WTC11 (cell line): ENCODE data around the gene UBAC2.

Experiments used
- MAX ChIP-seq: sonication (generic); formaldehyde crosslinking; IDR thresholded peaks from 2 replicates; pipeline ENCODE4 v1.8.0; 2022; ENCODE audit warnings: mild to moderate bottlenecking, missing genetic modification reagents
- TF ChIP-seq, protein P1 (sequence below): fragments of 250-450 bp; sonication (Bioruptor Pico); IDR thresholded peaks from 2 replicates; pipeline ENCODE4 v1.8.0; 2021; ENCODE audit warnings: mild to moderate bottlenecking
- TF ChIP-seq, protein P2 (sequence below): sonication (generic); formaldehyde crosslinking; IDR thresholded peaks from 2 replicates; pipeline ENCODE4 v1.8.0; 2022; ENCODE audit warnings: missing genetic modification reagents

DNA sequence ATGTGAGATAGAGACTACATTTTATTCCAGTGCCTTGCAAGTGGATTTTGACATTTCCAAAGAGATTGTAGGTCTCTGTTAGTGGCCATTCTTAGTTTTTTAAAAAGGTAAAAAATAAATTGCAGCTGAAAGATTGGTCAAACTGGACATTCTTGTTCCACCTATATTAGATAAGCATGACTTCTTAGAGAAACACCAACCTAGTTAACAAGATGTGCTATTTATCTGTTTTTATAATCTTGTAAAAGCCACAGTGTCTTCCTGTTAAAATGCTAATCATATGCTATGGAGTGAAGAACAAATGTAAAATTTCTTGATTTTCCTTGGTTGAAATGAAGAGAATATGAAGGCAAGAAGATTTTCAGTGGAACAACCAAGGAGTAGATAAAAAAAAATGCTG is 140.0 kb downstream of the UBAC2 start:
- no peak for TF ChIP-seq MAX (CRISPR knock-in tag)
- TF ChIP-seq, protein P1, sequence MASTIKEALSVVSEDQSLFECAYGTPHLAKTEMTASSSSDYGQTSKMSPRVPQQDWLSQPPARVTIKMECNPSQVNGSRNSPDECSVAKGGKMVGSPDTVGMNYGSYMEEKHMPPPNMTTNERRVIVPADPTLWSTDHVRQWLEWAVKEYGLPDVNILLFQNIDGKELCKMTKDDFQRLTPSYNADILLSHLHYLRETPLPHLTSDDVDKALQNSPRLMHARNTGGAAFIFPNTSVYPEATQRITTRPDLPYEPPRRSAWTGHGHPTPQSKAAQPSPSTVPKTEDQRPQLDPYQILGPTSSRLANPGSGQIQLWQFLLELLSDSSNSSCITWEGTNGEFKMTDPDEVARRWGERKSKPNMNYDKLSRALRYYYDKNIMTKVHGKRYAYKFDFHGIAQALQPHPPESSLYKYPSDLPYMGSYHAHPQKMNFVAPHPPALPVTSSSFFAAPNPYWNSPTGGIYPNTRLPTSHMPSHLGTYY (CRISPR knock-in tag) = no peak
- TF ChIP-seq, protein P2, sequence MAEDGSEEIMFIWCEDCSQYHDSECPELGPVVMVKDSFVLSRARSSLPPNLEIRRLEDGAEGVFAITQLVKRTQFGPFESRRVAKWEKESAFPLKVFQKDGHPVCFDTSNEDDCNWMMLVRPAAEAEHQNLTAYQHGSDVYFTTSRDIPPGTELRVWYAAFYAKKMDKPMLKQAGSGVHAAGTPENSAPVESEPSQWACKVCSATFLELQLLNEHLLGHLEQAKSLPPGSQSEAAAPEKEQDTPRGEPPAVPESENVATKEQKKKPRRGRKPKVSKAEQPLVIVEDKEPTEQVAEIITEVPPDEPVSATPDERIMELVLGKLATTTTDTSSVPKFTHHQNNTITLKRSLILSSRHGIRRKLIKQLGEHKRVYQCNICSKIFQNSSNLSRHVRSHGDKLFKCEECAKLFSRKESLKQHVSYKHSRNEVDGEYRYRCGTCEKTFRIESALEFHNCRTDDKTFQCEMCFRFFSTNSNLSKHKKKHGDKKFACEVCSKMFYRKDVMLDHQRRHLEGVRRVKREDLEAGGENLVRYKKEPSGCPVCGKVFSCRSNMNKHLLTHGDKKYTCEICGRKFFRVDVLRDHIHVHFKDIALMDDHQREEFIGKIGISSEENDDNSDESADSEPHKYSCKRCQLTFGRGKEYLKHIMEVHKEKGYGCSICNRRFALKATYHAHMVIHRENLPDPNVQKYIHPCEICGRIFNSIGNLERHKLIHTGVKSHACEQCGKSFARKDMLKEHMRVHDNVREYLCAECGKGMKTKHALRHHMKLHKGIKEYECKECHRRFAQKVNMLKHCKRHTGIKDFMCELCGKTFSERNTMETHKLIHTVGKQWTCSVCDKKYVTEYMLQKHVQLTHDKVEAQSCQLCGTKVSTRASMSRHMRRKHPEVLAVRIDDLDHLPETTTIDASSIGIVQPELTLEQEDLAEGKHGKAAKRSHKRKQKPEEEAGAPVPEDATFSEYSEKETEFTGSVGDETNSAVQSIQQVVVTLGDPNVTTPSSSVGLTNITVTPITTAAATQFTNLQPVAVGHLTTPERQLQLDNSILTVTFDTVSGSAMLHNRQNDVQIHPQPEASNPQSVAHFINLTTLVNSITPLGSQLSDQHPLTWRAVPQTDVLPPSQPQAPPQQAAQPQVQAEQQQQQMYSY (CRISPR knock-in tag) = no peak
